Tibial nerve (tissue), 4 donors: ENCODE measurements around the gene DDX10.

Source experiments
- EP300 ChIP-seq, 2 donors: sonication (generic); formaldehyde crosslinking; IDR thresholded peaks; one replicate each; pipeline ENCODE4 v1.6.1; 2017; ENCODE audit warnings: antibody characterized with exemption in 2 of 2, mild to moderate bottlenecking in 1 of 2
- POLR2A ChIP-seq, 2 donors: fragments of 450-650 bp; IDR thresholded peaks; one replicate each; pipeline ENCODE4 v1.6.1; 2017; ENCODE audit warnings: antibody characterized with exemption in 2 of 2, mild to moderate bottlenecking in 2 of 2, moderate library complexity in 2 of 2
- TF ChIP-seq, protein P1 (sequence below), 5 experiments: fragments of 200-600 bp in 3 of 5; fragments of 450-650 bp in 2 of 5; sonication (generic) in 3 of 5; IDR thresholded peaks; one replicate each; pipeline ENCODE4 v1.5.1; 2016 to 2019; ENCODE audit warnings: antibody characterized with exemption in 5 of 5, mild to moderate bottlenecking in 3 of 5, moderate library complexity in 2 of 5

DNA sequence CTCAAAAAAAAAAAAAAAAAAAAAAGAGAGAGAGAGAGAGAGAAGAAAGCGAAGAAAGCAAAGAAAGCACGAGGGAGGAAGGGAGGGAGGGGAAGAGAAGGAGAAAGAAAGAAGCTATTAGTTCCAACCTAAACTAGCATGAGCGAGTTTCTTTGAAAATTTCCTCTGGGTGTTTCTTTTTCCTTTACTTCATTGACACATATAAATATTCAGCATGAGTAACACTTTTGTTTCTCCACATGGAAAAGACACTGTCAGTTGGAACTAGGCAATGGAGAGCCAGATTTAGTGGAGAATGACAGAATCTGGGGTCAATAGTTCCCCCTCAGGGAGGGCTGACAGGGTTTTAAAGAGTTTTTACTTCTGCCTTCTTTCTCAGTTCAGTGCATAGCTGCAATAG is 257.4 kb downstream of the DDX10 start:
- no peak for TF ChIP-seq EP300 (IDR thresholded peaks at IDR 0.05)
- TF ChIP-seq, protein P1, sequence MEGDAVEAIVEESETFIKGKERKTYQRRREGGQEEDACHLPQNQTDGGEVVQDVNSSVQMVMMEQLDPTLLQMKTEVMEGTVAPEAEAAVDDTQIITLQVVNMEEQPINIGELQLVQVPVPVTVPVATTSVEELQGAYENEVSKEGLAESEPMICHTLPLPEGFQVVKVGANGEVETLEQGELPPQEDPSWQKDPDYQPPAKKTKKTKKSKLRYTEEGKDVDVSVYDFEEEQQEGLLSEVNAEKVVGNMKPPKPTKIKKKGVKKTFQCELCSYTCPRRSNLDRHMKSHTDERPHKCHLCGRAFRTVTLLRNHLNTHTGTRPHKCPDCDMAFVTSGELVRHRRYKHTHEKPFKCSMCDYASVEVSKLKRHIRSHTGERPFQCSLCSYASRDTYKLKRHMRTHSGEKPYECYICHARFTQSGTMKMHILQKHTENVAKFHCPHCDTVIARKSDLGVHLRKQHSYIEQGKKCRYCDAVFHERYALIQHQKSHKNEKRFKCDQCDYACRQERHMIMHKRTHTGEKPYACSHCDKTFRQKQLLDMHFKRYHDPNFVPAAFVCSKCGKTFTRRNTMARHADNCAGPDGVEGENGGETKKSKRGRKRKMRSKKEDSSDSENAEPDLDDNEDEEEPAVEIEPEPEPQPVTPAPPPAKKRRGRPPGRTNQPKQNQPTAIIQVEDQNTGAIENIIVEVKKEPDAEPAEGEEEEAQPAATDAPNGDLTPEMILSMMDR (IDR thresholded peaks at IDR 0.05), result no peak
- no peak for TF ChIP-seq POLR2A (IDR thresholded peaks at IDR 0.05)
